ENCODE results near the gene SWT1.
"Not testable (repeated sequence)": the region's sequence is repeated elsewhere in the genome, so short reads cannot be mapped to it uniquely, and the experiment has no call there.

The SWT1 gene

DNA sequence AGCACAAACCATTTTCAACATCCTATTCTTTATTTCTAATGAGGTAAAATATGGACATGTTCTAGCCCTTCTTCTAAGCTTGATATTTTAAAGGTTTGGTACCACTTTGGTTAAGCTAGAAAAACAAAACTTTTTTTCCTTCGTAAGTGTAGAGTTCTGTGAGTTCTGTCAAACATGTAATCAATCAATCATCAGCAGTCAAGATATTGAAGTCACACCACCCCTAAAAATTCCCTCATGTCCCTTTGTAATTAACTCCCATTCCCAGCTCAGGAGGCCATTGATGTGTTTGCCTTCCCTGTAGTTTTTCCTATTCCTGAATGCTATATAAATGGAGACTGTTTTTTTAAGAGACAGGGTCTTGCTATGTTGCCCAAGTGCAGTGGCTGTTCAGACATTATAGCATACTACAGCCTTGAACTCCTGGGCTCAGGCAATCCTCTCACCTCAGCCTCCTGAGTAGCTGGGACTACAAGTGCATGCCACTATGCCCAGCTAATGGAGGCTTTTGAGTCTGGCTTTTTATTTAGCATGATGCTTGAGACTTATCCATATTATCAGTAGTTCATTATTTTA, 137.1 kb downstream of the SWT1 start:
- DNase-seq, result no peak

DNA sequence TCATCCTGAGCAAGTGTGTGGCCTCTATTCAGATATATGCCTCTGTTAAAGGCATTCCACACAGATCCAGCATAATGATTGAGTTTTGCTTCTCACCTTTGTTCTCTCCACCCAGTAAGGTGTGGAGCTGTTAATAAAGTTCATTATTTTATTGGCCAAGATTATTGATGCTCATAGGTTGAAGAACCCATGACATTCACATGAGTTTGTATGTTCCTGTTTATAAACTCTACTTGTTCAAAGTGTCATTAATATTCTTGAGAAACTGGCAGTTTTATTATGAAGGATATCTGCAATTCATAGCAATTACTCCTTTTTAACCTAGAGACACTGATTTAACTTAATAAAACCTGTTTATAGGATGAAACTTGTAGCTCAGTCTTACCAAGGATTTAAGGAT, 138.1 kb downstream of the SWT1 start:
- DNase-seq, result no peak

GRCh38 chr1:185297982-185298381, 141.0 kb downstream of the SWT1 start:
- no peak for DNase-seq

DNA sequence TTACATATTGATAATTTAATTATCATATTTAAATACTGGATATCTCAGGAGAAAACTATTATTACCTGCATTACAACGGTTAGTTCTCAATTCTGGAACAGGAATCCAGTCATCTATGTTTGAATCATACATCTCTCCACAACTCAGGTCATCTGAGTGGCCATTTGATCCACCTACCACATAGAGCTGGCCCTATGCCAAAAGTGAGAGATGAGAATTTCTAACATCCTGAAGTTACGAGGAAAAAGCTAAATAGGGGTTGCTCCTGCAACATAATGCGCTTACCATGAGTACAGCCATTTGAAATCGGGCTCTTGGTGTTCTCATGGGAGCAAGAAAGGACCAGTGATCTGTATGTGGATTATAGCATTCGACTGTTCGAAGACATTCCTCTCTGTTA, 143.2 kb downstream of the SWT1 start:
- DNase-seq, result no peak

DNA sequence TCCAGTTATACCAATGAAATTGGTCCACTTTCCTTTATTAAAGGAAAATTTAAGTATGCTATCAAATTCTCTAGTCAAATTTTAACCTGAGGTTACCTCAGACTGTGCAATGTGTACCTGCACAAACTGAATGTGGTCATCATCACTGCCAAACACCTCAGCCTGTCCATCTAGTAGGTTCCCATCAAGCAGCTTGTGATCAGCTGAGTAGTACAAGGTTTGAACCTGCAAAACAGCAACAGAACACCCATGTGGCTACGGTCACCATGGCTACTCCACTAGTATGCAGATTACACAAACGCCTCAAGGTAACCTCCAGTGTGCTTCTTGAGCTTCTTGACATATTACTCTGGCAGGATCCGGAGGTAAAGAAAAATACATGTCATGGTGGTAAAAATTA, 148.5 kb downstream of the SWT1 start:
- no peak for DNase-seq

GRCh38 chr1:185308126-185308525, 151.2 kb downstream of the SWT1 start:
- no peak for DNase-seq

GRCh38 chr1:185309566-185309965, 152.6 kb downstream of the SWT1 start:
- DNase-seq, result no peak

DNA sequence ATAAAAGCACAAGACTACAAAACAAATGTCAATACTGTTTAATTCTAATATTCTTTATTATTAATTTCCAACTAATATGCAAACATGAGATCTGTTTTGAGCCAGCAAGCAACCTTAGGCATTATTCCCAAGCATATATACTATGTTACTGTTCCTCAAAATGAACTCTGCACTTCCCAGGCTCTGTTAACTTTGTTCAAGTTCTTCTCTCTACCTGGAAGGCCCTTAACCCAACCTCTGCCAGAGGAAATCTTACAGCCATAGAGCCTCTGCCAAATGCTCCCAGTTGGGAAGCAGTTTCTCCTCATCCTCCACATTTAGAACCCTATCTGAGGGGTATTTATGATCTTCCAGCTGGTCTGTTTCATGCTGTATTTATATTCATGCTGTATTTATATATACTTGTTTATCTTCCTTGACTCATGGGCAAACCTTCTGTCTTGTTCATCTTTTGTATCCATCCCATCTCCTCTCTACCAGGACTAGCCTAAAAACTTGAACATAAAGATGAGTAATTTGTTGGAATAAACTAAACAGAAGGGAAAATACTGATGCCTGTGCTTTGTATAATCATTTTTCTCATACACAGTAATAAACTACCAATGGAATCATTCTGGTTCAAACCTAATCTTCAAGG, 154.7 kb downstream of the SWT1 start:
- no peak for DNase-seq

DNA sequence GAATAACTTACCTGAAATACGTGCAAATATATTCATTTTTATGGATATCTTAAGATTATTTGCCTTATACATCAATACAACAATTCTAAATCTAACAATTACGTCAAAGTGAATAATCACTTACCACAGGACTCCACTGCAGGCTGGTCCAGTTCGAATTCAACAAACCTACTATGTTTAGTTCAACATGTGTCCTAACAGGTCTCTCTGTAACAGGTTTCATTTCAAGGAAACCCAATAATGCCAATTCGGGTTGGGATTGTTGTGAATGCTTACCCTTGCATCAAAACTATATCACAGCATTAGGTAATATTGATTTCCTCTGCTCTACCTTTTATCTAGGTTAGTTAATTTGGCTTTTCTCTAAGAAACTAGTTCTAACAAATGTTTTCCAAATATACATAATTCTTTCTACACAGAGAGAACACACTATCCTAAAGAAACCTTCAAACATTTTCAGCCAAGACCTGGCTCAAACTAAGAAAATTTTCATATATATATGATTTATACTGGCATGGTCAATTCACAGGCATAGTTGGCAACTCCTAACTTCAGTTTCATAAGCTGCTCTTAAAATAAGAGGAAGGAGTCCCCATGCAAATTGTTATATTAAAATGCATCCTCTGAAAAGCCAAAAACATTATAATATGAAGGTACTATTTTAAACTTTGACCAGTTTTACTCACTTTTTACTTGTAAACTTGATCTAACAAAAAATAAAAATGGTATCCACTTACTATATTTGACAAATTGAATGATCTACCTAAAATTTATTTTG, 155.6 kb downstream of the SWT1 start:
- DNase-seq, result no peak

DNA sequence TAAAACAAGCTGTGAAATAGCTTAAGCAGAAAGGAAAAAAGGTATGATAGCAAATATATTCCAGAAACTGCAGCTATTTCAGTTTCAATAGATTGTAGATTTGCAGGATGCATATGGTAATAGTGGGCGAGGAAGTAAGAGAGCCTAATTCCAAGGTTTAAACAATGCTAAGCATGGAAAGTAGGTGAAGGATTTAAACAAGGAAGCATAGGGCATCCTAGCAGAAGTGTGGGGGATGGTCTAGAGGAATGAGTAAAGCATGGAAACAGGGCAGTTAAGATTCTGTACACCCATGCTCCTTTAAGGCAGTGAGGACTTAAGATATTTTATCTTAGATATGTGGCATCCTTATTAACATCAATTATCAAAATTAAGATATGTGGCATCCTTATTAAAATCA, 157.4 kb downstream of the SWT1 start:
- DNase-seq, result no peak

GRCh38 chr1:185315445-185316071, 158.6 kb downstream of the SWT1 start:
- peak in 1 of 2 experiments; percentile 10 for DNase-seq

GRCh38 chr1:185316163-185317033, 159.4 kb downstream of the SWT1 start:
- peak; percentile 92 for DNase-seq

DNA sequence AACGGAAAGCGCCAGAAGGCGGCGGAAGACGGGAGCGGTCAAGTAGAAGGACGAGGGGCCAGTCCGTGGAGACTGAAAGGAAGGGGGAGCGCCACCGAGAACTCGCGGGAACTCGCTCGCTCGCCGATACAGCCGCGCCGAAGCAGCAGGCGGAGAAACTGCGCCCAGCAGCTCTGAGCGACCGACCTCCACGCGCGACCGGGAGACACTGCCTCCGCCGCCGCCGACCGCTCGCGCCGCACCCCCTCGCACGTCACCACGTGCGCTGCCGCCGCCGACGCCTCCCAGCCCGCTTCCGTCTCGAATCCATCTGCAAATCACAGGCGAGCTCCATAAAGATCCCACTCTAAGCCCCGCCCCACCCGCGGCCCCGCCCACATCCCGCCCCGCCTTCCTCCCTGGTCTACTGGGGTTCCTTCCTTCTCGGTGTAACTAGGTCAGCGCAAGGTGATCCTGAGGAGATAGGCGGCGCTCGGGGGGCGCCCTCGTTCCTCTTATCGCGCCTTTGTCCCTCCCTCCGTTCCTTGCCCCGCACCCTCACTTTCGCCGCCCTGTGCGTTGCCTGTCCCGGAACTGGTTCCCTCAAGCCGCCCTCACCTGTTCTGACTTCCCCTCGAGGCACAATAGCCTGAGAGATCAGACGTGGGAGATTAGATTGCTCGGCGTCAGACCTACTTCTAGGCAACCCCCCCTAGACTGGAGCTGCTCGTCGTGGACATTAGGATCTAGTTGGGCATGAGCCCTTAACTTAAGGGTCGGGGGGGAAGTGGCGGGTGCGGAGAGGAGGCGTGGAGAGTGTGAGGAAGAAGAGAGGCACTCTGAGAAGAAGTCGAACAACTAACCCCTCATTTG, 160.3 kb downstream of the SWT1 start, which contains the start of gene IVNS1ABP:
IVNS1ABP (minus strand) TSS at position 210 of the 852 bp plus-strand sequence. CDS start 7,750 bp downstream, outside the sequence.
- DNase-seq, result peak; percentile 94 to 97

GRCh38 chr1:185317886-185318310, 160.9 kb downstream of the SWT1 start:
- DNase-seq, result peak; percentile 31 to 64

- DNase-seq, result no peak
Observed at GRCh38 chr1:185318431-185319138, 161.6 kb downstream of the SWT1 start.

DNA sequence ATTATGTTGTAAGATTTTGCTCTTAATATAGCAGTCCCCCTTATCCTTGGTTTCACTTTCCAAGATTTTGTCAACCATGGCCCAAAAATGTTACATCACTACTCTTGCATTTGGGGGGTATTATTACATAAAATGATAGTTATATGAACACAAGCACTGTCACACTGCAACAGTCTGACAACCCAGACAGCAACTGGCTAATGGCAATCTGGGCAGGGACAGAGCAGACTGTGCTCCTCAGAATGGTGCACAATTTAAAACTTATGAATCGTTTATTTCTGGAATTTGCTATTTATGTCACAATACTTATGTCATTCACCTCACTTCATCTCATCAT, 162.1 kb downstream of the SWT1 start:
- no peak for DNase-seq

- DNase-seq, result not testable (repeated sequence)
Observed at GRCh38 chr1:185321104-185321503, 164.1 kb downstream of the SWT1 start.

DNA sequence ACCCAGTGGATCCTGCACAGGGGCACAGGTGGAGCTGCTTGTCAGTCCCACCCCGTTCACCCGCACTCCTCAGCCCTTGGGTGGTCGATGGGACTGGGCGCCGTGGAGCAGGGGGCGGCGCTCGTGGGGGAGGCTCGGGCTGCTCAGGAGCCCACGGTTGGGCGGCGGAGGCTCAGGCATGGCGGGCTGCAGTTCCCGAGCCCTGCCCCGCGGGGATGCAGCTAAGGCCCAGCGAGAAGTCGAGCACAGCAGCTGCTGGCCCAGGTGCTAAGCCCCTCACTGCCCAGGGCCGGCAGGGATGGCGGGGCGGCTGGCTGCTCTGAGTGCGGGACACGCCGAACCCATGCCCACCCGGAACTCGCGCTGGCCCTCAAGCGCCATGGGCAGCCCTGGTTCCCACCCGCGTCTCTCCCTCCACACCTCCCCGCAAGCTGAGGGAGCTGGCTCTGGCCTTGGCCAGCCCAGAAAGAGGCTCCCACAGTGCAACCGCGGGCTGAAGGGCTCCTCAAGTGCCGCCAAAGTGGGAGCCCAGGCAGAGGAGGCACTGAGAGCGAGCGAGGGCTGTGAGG, 164.8 kb downstream of the SWT1 start:
- DNase-seq, result not testable (repeated sequence)

DNA sequence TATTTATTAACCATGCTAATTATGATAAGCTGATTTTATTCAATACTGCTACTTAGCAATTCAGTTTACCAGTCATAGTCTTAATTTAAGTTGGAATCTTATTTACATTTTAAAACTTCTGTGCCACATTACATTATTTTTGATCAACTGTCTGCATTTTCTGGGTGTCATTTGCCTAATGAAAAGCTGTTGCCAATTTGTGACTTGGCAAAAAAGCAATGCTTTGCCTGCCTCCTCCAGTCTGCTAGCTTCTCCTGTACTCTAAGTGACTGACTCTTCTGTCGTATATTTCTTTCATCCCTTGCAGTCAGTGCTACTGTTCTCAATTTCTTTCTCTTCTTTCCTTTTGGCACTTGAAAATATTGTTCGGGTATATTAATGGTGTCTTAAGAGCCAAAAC, 165.7 kb downstream of the SWT1 start:
- no peak for DNase-seq

DNA sequence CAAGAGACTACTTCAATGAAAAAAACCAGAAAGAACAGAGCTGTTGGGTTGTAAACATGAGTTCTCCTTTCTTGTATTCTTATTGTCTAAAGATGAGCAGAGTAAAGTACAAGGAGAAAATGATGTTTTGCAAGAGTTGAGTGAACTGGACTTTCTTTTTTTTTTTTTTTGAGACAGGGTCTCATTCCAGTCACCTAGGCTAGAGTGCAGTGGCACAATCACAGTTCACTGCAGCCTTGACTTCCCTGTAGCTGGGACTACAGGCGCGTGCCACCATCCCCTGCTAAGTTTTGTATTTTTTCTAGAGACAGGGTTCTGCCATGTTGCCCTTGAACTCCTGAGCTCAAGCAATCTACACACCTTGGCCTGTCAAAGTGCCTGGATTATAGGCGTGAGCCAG, 167.2 kb downstream of the SWT1 start:
- no peak for DNase-seq

DNA sequence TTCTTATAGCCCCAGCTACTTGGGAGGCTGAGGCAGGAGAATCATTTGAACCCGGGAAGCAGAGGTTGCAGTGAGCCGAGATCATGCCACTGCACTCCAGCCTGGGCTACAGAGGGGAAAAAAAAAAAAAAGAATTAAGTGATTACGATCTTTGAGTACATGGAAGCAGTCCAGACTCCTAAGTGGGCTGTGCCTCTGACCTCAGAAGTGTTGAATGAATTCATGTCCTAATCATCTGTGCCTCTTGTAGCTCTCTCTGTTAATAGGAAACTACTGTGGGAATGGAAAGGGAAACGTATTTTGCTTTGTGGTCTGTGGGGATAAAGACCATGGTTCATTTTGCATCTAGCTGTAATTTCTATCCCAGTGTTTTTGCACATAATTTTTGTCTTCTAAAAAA, 168.4 kb downstream of the SWT1 start:
- DNase-seq, result no peak

Data from NCI-H2081 (cell line).